GM19099 (cell line): ENCODE measurements around the gene KNL1.

Source experiments
- POLR2A ChIP-seq: IDR thresholded peaks from 3 replicates; pipeline ENCODE4 v1.6.1; 2011; ENCODE audit warnings: low read depth; ENCODE audit not compliant: insufficient read length; ENCODE audit errors: extremely low read depth

Gene KNL1

GRCh38 chr15:40695469-40695890, 101.4 kb downstream of the KNL1 start:
- TF ChIP-seq POLR2A: no peak

GRCh38 chr15:40696228-40696627, 102.2 kb downstream of the KNL1 start:
- no peak for TF ChIP-seq POLR2A

GRCh38 chr15:40697916-40698315, 103.9 kb downstream of the KNL1 start:
- no peak for TF ChIP-seq POLR2A

GRCh38 chr15:40702077-40702476, 108.0 kb downstream of the KNL1 start:
- no peak for TF ChIP-seq POLR2A

GRCh38 chr15:40706121-40706520, 112.1 kb downstream of the KNL1 start:
- TF ChIP-seq POLR2A: no peak
